KMS-11 (cell line): ENCODE measurements around the gene SLC30A1.
A peak's percentile ranks its signal among the peaks of the same experiment; 100 is the strongest.

Experiments
- H2AFZ ChIP-seq: fragments of 200-600 bp; sonication (generic); 2 replicates; pipeline ENCODE4 v1.6.1; 2016; ENCODE audit warnings: antibody characterized with exemption, mixed run types, low read depth
- H3K27ac ChIP-seq: fragments of 200-600 bp; sonication (generic); 2 replicates; pipeline ENCODE4 v1.6.1; 2016; ENCODE audit warnings: mild to moderate bottlenecking, mixed run types
- H3K27me3 ChIP-seq: fragments of 200-600 bp; sonication (generic); 2 replicates; pipeline ENCODE4 v1.6.1; 2017; ENCODE audit warnings: mild to moderate bottlenecking, low read depth, mixed run types, moderate library complexity; ENCODE audit not compliant: insufficient read depth
- H3K36me3 ChIP-seq: fragments of 200-600 bp; sonication (generic); 2 replicates; pipeline ENCODE4 v1.6.1; 2017; ENCODE audit warnings: mild to moderate bottlenecking, mixed run types; ENCODE audit not compliant: insufficient read depth
- H3K4me1 ChIP-seq: fragments of 200-600 bp; sonication (generic); 2 replicates; pipeline ENCODE4 v1.6.1; 2016; ENCODE audit warnings: mild to moderate bottlenecking, low read depth, mixed run types; ENCODE audit not compliant: poor library complexity, severe bottlenecking
- H3K4me2 ChIP-seq: fragments of 200-600 bp; sonication (generic); 2 replicates; pipeline ENCODE4 v1.7.0; 2016; ENCODE audit warnings: mild to moderate bottlenecking, mixed run types
- H3K4me3 ChIP-seq: fragments of 200-600 bp; sonication (generic); IDR thresholded peaks from 2 replicates; pipeline ENCODE4 v1.6.1; 2017; ENCODE audit warnings: low read depth, low read length, mixed read lengths; ENCODE audit not compliant: insufficient read depth
- H3K79me2 ChIP-seq: fragments of 200-600 bp; sonication (generic); 2 replicates; pipeline ENCODE4 v1.6.1; 2016; ENCODE audit warnings: low read depth, mixed run types; ENCODE audit not compliant: insufficient read depth
- H3K9ac ChIP-seq: fragments of 200-600 bp; sonication (generic); 2 replicates; pipeline ENCODE4 v1.6.1; 2016; ENCODE audit warnings: mild to moderate bottlenecking, mixed run types
- H4K20me1 ChIP-seq: fragments of 200-600 bp; sonication (generic); 2 replicates; pipeline ENCODE4 v1.6.1; 2016; ENCODE audit warnings: mild to moderate bottlenecking, mixed run types; ENCODE audit not compliant: insufficient read depth
- CTCF ChIP-seq: fragments of 200-600 bp; sonication (generic); conservative IDR thresholded peaks from 2 replicates; pipeline ENCODE4 v1.6.1; 2017; ENCODE audit warnings: low read depth, mild to moderate bottlenecking, antibody characterized with exemption, low read length, moderate library complexity, mixed read lengths

Gene SLC30A1

DNA sequence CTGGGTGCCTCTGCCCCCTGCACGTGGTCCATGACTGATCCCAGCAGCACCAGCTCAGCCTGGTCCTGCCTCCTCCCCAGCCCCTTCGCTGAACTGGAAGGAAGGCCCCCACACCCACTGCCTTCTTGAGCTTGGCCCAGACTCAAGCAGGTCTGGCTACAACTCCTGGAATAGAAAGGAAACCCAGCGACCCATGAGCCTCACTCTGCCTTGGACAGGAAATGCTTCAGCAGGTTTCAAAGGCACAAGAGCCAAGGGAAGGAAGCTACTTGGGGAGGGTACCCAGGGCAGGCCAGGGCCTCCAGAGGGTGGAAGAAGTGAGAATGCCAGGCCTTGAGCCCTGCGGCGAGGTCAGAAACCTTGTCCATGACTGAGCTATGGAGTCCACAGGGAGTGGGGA, 51.1 kb downstream of the SLC30A1 start:
- Histone ChIP-seq H3K27ac (no peak overlapping the region), H2AFZ (peak overlapping the region; percentile 68; the same call in 1 of the 2 replicates), H3K9ac (no peak overlapping the region), H3K4me1 (peaks cover 26% of the 10 kb centered on the region), H3K79me2 (no peaks in the 10 kb centered on the region), H3K36me3 (no peaks in the 10 kb centered on the region), H4K20me1 (no peaks in the 10 kb centered on the region), H3K27me3 (no peaks in the 10 kb centered on the region), H3K4me2 (peak overlapping the region; percentile 54; the same call in 1 of the 2 replicates), H3K4me3 (no peak overlapping the region)
- no peak for TF ChIP-seq CTCF

GRCh38 chr1:211527006-211527405, 52.0 kb downstream of the SLC30A1 start:
- H3K4me3 ChIP-seq = no peak overlapping the region
- H3K4me2 ChIP-seq = peak overlapping the region; percentile 54
- H3K27me3 ChIP-seq = no peaks in the 10 kb centered on the region
- H3K4me1 ChIP-seq = peaks cover 26% of the 10 kb centered on the region
- no peaks in the 10 kb centered on the region for H4K20me1 ChIP-seq
- H3K79me2 ChIP-seq = no peaks in the 10 kb centered on the region
- no peak for TF ChIP-seq CTCF
- H3K27ac ChIP-seq = no peak overlapping the region
- H3K36me3 ChIP-seq = no peaks in the 10 kb centered on the region
- peak overlapping the region; percentile 68; the same call in 1 of the 2 replicates for H2AFZ ChIP-seq
- no peak overlapping the region for H3K9ac ChIP-seq

GRCh38 chr1:211526101-211526500, 52.9 kb downstream of the SLC30A1 start:
- H2AFZ ChIP-seq = no peak overlapping the region
- H3K9ac ChIP-seq = no peak overlapping the region
- H3K36me3 ChIP-seq = no peaks in the 10 kb centered on the region
- no peak overlapping the region for H3K4me3 ChIP-seq
- no peaks in the 10 kb centered on the region for H4K20me1 ChIP-seq
- no peak for TF ChIP-seq CTCF
- H3K79me2 ChIP-seq = no peaks in the 10 kb centered on the region
- no peaks in the 10 kb centered on the region for H3K27me3 ChIP-seq
- no peak overlapping the region for H3K4me2 ChIP-seq
- no peak overlapping the region for H3K27ac ChIP-seq
- H3K4me1 ChIP-seq = peaks cover 26% of the 10 kb centered on the region

GRCh38 chr1:211525101-211525676, 53.8 kb downstream of the SLC30A1 start:
- Histone ChIP-seq H3K36me3 (no peaks in the 10 kb centered on the region), H3K27ac (no peak overlapping the region), H3K4me1 (peaks cover 26% of the 10 kb centered on the region), H3K9ac (no peak overlapping the region), H3K79me2 (no peaks in the 10 kb centered on the region), H3K4me3 (no peak overlapping the region), H3K4me2 (no peak overlapping the region), H2AFZ (no peak overlapping the region), H3K27me3 (no peaks in the 10 kb centered on the region), H4K20me1 (no peaks in the 10 kb centered on the region)
- no peak for TF ChIP-seq CTCF
